GM18873 (cell line): Measurements from ENCODE around the gene GPR68.
"Not testable (repeated sequence)": the region's sequence is repeated elsewhere in the genome, so short reads cannot be mapped to it uniquely, and the experiment has no call there.

Experiments
- ATAC-seq: cut with Tn5 transposase; IDR thresholded peaks from one replicate; pipeline ENCODE4 v1.9.1; 2021; ENCODE audit warnings: mild to moderate bottlenecking, moderate library complexity, moderate number of reproducible peaks; ENCODE audit not compliant: unreplicated experiment, low FRiP score

Gene GPR68

GRCh38 chr14:91230397-91231035, 14.0 kb downstream of the GPR68 start:
- no peak for ATAC-seq

DNA sequence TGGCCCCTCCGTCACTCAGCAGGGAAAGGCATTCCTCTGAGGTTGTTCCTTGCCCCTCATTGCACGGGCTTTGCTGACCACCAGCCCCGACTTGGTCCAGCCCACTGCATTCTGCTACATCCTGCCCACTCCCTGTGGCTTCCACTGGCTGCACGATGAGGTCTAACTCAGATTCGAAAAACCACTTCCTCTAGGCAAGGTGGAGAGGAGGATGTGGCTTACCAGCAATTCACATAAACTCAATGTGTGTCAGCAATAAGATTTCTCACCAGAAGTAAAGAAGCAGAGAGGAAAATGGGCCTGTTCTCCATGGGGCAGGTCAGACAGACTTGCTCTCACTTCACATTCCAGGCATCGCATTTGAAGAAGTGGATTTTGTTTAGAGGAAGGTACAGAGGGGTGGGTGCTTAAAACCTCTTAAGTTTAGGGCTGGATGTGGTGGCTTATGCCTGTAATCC, 14.7 kb downstream of the GPR68 start:
- peak; percentile 58 for ATAC-seq

- no peak for ATAC-seq
These were observed 15.5 kb downstream of the GPR68 start for GRCh38 chr14:91229005-91229382.

- ATAC-seq = peak; percentile 86
These were observed 16.1 kb downstream of the GPR68 start for GRCh38 chr14:91228112-91229004.

GRCh38 chr14:91227183-91227628, 17.3 kb downstream of the GPR68 start:
- no peak for ATAC-seq

DNA sequence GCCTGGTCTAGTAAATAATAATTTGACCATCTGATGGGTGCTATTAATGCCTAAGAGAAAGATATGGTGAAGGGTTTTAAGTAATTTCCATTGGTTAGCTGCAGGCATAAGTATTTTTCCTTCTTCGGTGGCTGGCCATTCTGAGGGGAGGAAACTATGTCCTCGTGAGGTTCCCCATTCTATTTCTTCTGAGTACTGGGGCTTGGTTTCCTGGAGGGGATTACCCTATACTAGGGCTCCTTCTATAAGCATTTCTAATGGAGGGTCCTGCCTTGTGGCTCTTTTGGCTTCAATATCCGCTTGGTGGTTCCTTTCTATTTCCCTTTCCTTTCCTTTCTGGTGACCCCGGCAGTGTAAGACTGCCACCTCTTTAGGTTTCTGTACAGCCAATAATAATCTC, 18.1 kb downstream of the GPR68 start:
- not testable (repeated sequence) for ATAC-seq

DNA sequence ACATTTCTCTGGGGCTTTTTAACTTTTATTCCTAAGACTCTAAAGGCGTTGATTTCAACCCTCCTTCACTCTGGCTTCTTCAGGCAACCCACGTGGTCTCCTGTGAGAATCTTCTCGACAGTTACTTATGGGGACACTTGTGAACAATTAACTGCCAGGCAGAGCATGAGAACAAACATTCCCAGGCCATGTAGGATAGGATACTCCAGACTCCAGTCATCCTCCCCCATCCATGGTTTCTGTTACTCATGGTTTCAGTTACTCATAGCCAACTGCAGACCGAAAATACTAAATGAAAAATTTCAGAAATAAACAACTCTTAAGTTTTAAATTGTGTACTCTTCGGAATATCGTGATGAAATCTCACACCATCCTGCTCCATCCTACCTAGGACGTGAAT, 19.5 kb downstream of the GPR68 start:
- no peak for ATAC-seq

DNA sequence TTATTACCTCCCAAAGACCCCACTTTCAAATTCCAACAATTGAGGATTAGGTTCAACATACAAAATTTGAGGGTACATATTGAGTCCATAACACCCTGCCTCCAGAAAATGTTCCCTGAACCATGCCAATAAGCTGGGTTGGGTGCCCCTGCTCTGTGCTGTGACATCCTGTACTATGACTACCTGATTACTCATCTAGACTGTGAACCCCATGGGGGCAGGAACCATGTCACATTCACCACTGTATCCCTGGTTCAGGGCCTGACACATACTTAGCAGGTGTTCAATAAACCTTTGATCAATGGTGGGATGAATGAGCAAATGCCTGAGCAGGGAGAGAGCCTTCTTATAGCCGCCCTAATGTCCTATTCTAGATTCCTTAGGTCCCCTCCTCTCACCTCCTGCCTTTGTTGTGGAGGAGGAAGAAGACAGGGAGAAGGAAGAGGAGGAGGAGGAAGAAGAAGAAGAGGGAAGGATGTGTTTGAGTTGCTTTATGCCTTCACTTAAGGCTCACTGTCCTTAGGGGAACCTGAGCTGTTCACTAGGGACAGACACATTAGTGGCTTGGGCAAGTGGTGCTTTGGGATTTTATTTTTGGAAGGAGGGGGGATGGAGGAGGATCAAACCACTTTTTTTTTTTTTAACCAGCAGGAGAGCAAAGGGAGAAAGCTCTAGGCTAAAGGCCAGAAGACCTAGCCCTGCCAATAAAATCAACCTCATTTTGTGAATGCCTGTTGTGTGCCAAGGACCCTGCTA, 21.3 kb downstream of the GPR68 start:
- ATAC-seq = no peak

GRCh38 chr14:91221270-91221669, 23.2 kb downstream of the GPR68 start:
- ATAC-seq = no peak

GRCh38 chr14:91220581-91221000, 23.9 kb downstream of the GPR68 start:
- no peak for ATAC-seq

DNA sequence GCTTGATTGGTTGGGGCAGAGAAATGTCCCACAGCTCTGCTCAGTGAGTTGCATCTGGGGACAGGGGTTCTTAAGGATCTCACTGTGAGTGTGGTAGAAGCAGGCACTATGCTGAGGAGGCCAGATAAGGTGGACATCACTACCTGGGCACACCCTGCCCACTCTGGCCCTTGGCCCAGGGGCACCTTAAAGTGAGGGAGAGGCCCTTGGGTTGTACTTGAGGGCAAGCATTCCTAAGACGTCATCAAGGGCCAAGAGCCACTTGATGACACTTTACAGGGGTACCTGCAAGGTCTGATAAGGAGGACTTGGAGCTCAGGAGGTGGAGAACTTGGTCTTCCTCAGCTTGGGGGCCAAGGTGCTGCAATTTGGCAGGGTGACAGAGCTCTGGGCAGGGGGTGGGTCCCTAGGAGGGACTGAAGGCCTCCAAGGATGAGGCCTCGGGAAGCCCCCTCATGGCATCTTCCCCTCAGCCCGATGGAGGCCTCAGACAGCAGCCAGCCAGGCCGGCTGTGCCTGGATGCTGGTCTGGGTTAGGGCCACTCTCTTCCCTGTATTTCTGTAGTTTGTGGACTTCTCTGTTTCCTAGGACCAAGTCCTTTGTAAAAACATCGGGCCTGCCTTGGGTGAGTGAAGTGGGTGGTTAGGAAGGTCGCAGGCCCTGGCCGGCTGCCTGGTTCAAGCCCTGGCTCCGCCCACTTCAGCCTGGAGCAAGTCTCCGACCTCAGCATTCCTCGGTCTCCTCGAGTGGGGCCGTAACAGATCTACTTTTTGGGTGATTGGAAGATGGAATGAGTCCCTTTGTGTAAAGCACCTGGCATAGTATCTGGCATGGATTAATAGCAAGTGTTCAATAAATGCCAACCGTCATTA, 24.8 kb downstream of the GPR68 start:
- ATAC-seq = no peak

DNA sequence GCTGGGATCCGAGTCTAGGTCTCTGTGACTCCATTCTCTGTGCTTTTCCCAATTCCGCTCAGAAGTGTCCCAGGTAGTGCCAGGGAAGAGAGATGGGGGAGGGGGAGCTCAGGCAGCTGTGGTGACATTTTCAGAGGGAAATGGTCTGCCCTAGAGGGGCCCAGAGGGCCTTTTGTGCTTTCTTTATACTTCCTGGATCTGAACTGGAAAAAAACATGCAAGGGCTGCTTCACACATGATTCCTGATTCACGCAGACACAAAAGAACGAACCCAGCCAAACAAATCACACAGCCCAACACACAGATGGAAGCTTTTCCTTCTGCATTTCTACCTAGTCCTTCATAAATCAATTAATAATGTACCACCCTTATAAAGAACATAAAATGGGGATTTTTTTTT, 26.5 kb downstream of the GPR68 start:
- no peak for ATAC-seq

DNA sequence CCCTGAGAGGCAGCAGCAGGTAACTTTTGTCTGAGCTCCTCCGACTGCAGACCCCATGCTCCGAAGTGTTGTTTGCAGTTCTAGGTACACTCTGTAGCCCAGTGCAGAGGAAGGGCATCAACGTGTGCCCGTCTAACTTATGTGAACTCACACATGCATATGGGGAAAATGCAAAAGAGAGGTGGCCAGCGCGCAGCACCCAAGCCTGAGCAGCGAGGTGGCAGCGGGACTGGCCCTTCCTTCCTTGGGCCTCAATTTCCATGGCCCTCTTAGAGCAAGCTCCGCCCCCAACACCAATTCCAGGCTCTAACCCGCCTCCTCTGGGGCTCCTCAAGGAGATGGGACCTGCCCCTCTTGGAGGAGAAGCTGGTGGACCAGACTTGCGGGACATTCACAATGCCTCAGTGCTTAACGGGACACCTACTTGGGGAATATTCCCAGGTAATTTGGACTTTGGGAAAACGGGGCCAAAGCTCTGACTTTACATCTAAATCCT, 27.7 kb downstream of the GPR68 start:
- ATAC-seq = no peak

GRCh38 chr14:91215381-91215780, 29.1 kb downstream of the GPR68 start:
- no peak for ATAC-seq

GRCh38 chr14:91214306-91214705, 30.2 kb downstream of the GPR68 start:
- no peak for ATAC-seq

DNA sequence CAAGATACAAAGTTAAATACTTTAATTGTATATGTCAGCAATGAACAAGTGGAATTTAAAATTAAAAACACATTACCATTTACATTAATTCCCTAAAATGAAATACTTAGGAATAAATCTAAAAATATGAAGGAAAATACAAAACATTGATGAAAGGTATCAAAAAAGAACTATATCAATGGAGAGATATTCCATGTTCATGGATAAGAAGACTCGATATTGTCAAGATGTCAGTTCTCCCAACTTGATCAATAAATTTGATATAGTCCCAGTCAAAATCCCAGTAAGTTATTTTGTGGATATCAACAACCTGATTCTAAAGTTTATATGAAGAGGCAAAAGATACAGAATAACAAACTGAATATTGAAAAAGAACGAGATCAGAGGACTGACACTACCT, 33.5 kb downstream of the GPR68 start:
- no peak for ATAC-seq

DNA sequence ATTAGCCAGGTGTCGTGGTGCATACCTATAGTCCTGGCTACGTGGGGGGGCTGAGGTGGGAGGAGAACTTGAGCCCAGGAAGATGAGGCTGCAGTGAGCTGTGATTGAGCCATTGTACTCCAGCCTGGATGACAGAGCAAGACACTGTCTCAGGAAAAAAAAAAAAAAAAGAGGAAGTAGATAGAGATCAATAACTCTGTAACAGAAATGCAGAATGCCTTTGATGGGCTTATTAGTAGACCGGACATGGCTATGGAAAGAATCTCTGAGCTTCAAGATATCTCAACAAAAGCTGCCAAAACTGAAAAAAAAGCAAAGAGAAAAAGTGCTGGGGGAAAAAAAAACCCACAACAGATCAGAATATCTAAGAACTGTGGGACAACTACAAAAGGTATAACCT, 37.5 kb downstream of the GPR68 start:
- ATAC-seq = no peak

GRCh38 chr14:91205459-91205858, 39.0 kb downstream of the GPR68 start:
- no peak for ATAC-seq

DNA sequence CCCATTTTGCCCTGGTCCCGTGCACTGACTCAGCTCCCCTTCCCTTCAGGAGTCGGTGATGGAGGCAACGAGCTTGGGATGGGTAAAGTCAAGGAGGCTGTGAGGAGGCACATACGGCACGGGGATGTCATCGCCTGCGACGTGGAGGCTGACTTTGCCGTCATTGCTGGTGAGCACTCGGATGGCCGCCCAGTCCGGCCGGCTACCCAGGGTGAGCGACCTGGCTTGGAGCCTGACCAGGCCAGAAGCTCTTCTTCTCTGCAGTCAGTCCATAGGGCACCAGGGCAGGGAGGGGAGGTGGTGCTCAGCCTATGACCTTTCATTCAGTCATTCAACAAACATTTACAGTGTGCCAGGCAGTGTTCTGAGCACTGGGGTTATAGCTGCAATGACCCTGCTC, 39.8 kb downstream of the GPR68 start:
- no peak for ATAC-seq
